Measurements from ENCODE around the gene FOXP3.

- TF ChIP-seq STAT6 (CRISPR knock-in tag; conservative IDR thresholded peaks at IDR 0.05; ENCODE audit: low read depth) = no peak
- no peak for TF ChIP-seq NR2C2 (CRISPR knock-in tag; IDR thresholded peaks at IDR 0.05)
- no peak for TF ChIP-seq ZMAT4 (CRISPR knock-in tag; IDR thresholded peaks at IDR 0.05)
- TF ChIP-seq CTCF (IDR thresholded peaks at IDR 0.05) = no peak
- no peak for TF ChIP-seq ZNF317 (CRISPR knock-in tag; IDR thresholded peaks at IDR 0.05; ENCODE audit: borderline replicate concordance, low read depth)
- no peak for TF ChIP-seq SMAD3 (CRISPR knock-in tag; IDR thresholded peaks at IDR 0.05; ENCODE audit: borderline replicate concordance)
- no peak for TF ChIP-seq ATF3 (CRISPR knock-in tag; conservative IDR thresholded peaks at IDR 0.05)
- TF ChIP-seq SP1 (CRISPR knock-in tag; conservative IDR thresholded peaks at IDR 0.05) = no peak
- TF ChIP-seq CBFB (CRISPR knock-in tag; IDR thresholded peaks at IDR 0.05; ENCODE audit: low read depth) = no peak
- no peak for TF ChIP-seq ZNF232 (CRISPR knock-in tag; IDR thresholded peaks at IDR 0.05)
- no peak for TF ChIP-seq ATF6 (CRISPR knock-in tag; IDR thresholded peaks at IDR 0.05)
- TF ChIP-seq ZBTB21 (CRISPR knock-in tag; IDR thresholded peaks at IDR 0.05; ENCODE audit: borderline replicate concordance) = no peak
- no peak for TF ChIP-seq CREB1 (CRISPR knock-in tag; IDR thresholded peaks at IDR 0.05)
These were observed 53.4 kb downstream of the FOXP3 start for GRCh38 chrX:49211074-49211473.

All from WTC11 (cell line).